NK-92 (cell line): ENCODE data around the gene EVI5L.
"Not testable (repeated sequence)": the region's sequence is repeated elsewhere in the genome, so short reads cannot be mapped to it uniquely, and the experiment has no call there.

Experiments used
- DNase-seq: peaks from one replicate; lab custom pipeline; 2025; ENCODE audit not compliant: unreplicated experiment; lab: John Stamatoyannopoulos, UW

The EVI5L gene

GRCh38 chr19:7871437-7872305 is 41.7 kb downstream of the EVI5L start:
- DNase-seq: no peak

GRCh38 chr19:7872306-7873204 is 42.5 kb downstream of the EVI5L start:
- no peak for DNase-seq

- no peak for DNase-seq
These were observed 43.5 kb downstream of the EVI5L start for GRCh38 chr19:7873304-7874075.

GRCh38 chr19:7874076-7874896 is 44.3 kb downstream of the EVI5L start, which contains the start of gene PRR36:
PRR36 (minus strand) TSS chr19:7874390; CDS start chr19:7873689, 701 bp downstream.
- no peak for DNase-seq

GRCh38 chr19:7874897-7875273 is 44.9 kb downstream of the EVI5L start:
- no peak for DNase-seq

GRCh38 chr19:7877249-7877836 is 47.3 kb downstream of the EVI5L start:
- DNase-seq: no peak

GRCh38 chr19:7879111-7879807 is 49.2 kb downstream of the EVI5L start:
- no peak for DNase-seq

GRCh38 chr19:7879836-7880235 is 49.8 kb downstream of the EVI5L start:
- DNase-seq: no peak

GRCh38 chr19:7881910-7882309 is 51.9 kb downstream of the EVI5L start:
- DNase-seq: no peak

GRCh38 chr19:7883105-7883504 is 53.1 kb downstream of the EVI5L start:
- no peak for DNase-seq

GRCh38 chr19:7883796-7884570 is 54.0 kb downstream of the EVI5L start:
- DNase-seq: no peak

GRCh38 chr19:7885818-7886217 is 55.8 kb downstream of the EVI5L start:
- no peak for DNase-seq

- no peak for DNase-seq
These were observed 57.6 kb downstream of the EVI5L start for GRCh38 chr19:7887408-7888144.

- DNase-seq: no peak
These were observed 58.3 kb downstream of the EVI5L start, which contains the start of gene LRRC8E for GRCh38 chr19:7888145-7888825. LRRC8E (plus strand) TSS chr19:7888510; CDS start chr19:7895604, 7,094 bp downstream.

GRCh38 chr19:7888826-7889217 is 58.8 kb downstream of the EVI5L start:
- DNase-seq: no peak

GRCh38 chr19:7893362-7894101 is 63.5 kb downstream of the EVI5L start:
- DNase-seq: not testable (repeated sequence)
